HG03521 (cell line): ENCODE measurements around the gene ASTN2.
"Not testable (repeated sequence)": the region's sequence is repeated elsewhere in the genome, so short reads cannot be mapped to it uniquely, and the experiment has no call there.

Source experiments
- ATAC-seq: cut with Tn5 transposase; IDR thresholded peaks from one replicate; pipeline ENCODE4 v1.9.1; 2021; ENCODE audit warnings: mild to moderate bottlenecking, moderate library complexity; ENCODE audit not compliant: unreplicated experiment

ASTN2 gene

GRCh38 chr9:116476935-116477381, 937.9 kb downstream of the ASTN2 start:
- ATAC-seq: no peak

- ATAC-seq: no peak
Observed at GRCh38 chr9:116476002-116476401, 938.9 kb downstream of the ASTN2 start.

DNA sequence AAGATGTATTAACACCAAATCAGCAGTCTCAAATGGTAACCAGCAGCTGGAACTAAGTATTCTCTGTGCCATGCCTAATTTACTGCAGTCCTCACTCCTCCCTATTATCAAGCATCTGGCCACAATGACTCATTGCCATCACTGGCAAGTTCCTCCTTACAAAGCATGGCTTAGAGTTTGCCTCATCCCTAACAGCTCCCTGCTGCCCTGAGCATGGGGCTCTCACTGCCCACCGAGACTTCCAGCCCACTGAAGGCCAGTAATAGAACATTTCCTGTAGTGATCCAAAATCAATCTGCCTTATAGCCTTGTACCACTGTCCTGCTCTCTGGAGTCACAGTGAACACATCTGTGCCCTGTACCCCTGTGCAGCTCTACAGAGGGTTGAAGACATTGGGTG, 939.7 kb downstream of the ASTN2 start:
- ATAC-seq: no peak

GRCh38 chr9:116471944-116472506, 942.8 kb downstream of the ASTN2 start:
- no peak for ATAC-seq

GRCh38 chr9:116471093-116471906, 943.6 kb downstream of the ASTN2 start:
- ATAC-seq: no peak

GRCh38 chr9:116468793-116469527, 945.9 kb downstream of the ASTN2 start:
- ATAC-seq: no peak

DNA sequence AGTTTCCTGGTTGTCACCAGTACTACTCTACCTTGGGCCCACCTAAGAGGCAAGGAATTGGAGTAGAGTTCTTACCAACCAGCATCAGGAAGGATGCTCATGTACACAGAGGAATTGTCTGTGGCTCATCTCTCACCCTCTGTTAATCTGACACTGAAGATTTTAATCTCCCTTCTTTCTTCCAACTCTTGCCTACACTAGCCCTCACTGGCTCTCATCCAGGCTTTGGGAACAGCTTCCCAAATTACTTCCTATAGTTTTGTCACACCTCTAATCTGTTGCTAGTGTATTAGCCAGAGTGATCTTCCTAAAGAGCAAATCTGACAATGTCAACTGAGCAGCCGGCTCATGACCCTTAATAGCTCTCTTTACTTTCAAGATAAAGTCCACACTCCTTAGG, 946.5 kb downstream of the ASTN2 start:
- no peak for ATAC-seq

DNA sequence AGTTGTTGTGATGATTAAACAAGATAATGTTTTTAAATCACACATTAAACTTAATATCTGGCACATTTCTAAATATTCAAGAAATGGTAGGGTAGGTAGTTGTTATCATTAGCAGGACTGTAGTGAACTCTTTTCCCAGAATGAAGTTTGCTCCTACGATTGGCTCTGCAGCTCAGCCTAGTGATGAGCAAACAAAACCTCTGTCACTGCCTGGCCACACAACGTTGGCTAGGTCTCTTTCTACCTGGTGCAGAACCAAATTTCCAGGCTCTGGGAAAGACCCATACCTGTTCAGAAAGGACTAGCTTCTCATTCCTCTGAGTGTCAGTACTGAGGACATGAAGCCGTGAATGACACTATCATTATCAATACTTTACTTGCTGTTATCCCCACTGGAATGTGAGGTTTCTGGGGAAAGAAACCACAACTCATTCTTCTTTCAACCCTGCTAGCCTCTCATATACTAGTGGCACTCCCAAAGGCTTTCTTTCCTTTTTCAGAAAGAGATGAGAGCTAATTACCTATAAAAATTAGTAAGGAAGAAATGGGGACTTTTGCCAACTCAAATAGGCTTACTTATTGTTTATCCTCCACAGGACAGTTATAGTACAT, 947.0 kb downstream of the ASTN2 start:
- no peak for ATAC-seq

DNA sequence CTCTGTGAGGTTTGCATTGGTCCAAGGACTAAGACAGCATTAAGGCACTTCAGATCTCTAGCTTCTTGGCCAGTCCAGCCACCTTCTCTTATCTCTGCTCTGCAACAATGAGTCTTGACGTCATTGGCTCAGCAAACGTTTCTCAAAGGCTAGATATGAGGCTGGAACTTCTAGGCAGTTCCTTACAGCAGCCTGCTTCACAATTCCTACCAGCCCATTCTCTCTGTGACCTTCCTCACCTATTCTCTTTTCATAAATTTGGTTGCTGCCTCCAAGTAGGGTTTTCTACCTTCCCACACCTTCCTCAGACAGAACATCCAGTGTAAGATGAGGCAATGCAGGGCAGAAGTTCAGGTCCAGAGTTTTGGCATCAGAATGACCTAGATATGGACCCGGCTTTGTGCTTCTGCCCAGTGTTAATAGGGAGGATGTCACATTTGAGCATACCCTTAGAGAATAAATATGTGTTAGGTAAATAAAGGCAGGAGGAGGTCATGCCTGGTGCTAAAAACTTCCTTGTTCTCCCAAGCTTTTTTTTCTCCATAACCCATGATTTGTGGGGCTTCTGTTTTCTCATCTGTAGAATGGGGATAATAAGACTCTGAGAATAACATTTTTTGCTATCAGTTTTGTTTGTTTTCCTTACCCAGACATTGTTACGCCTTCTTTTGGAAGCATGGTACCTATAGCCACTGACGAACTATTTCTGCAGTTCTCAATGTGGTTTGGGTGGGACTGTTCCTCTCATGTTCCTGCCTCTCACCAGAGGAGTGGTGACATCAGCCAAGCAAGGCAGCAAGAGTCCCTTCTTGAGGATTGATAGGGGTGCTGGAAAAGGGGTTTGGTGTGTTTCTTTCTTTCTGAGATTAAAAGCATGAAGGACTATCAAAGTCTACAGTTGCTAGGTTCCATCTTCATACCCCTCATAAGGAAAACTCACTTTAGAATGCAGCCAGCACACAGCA, 948.3 kb downstream of the ASTN2 start:
- ATAC-seq: no peak

- ATAC-seq: no peak
Observed at GRCh38 chr9:116465576-116466270, 949.1 kb downstream of the ASTN2 start.

DNA sequence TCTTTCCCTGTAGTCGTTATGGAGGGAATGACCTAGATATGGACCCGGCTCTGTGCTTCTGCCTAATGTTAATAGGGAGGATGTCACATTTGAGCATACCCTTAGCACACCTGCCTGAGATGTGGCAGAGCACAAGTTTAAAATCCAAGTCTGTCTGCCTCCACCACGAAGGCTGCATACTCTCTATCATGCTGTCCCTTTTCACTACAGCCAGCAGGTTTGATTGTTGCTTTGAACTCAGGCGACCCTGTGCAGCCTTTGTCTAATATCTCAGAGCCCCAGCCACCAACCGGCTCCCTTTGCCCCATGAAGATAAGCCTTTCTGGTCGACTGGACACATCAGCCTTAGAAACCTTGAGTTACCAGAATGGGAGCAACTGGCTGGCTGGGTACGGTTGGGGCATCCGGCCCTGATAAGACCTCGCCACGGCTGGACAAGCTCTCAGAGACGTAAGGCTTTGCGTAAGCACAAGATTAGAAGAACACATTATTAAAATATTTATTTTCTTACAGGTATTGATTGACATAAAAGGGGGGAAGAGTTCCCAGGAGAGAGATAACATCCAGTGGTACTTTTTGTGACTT, 949.8 kb downstream of the ASTN2 start:
- no peak for ATAC-seq

GRCh38 chr9:116464423-116464822, 950.4 kb downstream of the ASTN2 start:
- ATAC-seq: no peak

GRCh38 chr9:116461632-116462031, 953.2 kb downstream of the ASTN2 start:
- ATAC-seq: no peak

DNA sequence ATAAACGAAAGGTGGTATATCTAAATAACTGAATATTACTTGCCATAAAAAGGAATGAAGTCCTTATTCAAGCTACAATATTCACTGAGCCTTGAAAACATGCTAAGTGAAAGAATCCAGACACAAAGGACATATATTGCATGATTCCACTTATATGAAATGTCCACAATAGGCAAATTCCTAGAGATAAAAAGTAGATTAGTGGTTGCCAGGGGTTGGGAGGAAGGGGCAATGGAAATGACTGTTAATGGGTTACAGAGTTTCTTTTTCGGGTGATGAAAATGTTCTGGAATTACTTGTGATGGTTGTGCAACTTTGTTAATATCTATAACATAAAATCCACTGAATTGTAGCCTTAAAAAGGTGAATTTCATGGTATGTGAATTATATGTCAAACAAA, 954.8 kb downstream of the ASTN2 start:
- no peak for ATAC-seq

GRCh38 chr9:116459576-116459975, 955.3 kb downstream of the ASTN2 start:
- no peak for ATAC-seq

DNA sequence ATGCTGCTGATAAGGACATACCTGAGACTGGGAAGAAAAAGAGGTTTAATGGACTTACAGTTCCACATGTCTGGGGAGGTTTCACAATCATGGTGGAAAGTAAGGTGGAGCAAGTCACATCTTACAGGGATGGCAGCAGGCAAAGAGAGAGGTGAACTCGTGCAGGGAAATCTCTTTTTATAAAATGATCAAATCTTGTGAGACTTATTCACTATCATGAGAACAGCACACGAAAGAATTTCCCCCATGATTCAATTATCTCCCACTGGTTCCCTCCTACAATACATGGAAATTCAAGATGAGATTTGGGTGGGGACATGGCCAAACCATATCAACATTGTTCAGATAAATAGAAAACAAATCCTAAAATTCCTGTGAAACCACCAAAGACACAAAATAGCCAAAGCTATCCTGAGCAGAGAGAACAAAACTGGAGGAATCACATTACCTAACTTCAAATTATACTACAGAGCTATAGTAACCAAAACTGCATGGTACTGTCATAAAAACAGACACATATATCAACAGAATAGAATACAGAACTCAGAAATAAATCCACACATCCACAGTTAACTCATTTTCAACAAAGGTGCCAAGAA, 958.3 kb downstream of the ASTN2 start:
- no peak for ATAC-seq

GRCh38 chr9:116454539-116454938, 960.3 kb downstream of the ASTN2 start:
- not testable (repeated sequence) for ATAC-seq

GRCh38 chr9:116453785-116454184, 961.1 kb downstream of the ASTN2 start:
- ATAC-seq: no peak

DNA sequence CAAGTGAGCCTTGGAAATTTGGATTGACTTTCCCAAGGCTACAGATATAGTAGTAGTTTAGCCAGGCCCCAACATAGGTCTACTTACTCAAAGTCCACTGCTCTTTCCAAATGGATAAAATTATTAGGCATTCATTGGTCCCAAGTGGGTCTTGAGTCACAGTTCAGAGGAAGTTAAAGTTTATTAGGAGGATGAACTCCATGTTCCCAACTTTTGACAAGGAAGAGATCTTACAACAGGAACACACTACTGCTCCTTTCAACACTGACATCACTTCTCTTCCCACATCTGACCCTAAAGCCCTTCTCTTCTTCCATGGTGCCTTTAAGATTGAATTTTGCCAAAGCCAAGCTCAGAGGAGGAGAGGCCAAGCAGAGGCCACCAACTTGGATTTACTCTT, 962.2 kb downstream of the ASTN2 start:
- no peak for ATAC-seq
